Activated CD4-positive, alpha-beta T cell treated with anti-CD3 and anti-CD28 coated beads, Interleukin-2, Interleukin-6, amounts not matched to agents 100 ng/mL and 50 ng/mL, durations not matched to agents 16 hours and 8 hours (primary cell): ENCODE data around the gene WDHD1.
"Not testable (repeated sequence)": the region's sequence is repeated elsewhere in the genome, so short reads cannot be mapped to it uniquely, and the experiment has no call there.

Source experiments
- DNase-seq: peaks from one replicate; pipeline ENCODE4 v3.0.0-alpha.2; 2020

Gene WDHD1

DNA sequence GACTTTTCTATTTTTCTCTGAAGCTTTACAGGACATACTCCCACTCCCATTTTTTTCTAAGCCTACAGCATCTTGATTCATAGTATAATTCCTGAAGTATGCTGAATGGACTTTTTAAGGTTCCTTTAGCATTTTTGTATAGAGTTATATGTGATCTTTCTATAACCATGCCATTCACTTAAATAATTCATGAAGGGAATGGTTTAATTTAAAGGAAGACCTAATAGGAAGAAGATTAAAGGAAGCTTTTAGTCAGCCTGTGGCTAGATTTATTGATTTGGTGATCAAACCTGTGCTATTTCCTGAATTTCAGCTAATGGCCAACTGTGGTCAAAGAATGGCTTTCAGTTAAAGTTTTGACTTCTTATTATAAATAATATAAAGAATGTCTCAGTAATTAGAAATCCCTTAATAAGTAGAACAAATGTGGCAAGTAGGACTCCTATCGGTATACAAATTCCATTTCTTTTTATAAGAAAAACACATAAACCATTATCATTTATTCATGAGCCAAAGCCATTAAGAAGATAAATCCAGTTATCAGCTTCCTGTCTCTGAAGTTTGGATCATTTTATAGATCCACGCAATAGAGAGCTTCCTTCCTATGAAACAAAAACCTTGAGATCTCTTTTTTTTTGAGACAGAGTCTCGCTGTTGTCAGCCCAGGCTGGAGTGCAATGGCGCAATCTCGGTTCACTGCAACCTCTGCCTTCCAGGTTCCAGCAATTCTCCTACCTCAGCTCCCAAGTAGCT is 20.6 kb upstream of the WDHD1 start:
- no peak for DNase-seq

DNA sequence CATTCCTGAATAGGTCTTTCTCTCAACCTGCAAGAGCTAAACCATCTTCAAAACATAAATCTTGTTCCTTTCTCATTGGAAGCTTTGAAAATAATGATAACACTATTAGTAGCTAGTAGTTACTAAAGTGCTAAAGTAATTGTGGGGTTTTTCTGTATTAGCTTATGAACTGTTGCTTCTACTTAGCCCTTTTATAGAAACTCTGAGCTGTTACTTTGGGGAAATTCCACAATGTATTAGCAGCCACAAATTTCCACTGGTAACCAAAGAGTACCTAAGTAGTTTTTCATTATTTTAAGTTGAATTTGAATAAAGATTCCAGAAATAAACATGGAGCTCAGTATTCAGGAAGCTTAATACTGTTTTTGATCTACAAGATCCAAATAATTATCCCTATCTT is 18.2 kb upstream of the WDHD1 start:
- no peak for DNase-seq

DNA sequence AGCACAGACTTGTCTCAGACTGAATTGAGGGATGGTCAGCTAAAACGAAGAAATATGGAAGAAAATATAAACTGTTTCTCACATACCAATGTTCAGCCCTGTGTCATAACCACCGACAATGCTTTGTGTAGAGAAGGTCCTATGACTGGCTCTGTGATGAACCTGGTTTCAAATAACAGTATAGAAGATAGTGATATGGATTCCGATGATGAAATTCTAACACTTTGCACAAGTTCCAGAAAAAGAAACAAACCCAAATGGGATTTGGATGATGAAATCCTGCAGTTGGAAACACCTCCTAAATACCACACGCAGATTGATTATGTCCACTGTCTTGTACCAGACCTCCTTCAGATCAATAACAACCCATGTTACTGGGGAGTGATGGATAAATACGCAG is 16.6 kb upstream of the WDHD1 start:
- DNase-seq: no peak

DNA sequence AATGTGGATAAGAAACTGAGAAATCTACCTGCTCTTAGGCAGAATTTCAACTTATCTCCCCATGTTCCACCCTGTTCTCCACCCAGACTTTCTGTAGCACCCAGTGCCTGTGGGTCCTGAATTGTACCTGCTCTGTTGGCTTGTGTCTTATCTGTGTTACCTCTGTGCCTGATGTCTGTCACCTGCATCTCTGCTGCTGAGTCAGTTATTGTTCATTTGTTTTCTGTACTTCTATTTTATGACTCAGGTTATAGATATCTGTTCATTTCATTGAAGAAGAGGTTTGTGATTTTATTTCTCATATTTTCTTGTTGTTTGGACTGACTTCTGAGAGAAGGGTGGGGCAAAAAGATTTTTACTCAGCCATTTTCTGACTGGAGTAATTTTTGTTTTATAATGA is 11.8 kb upstream of the WDHD1 start:
- DNase-seq: no peak

DNA sequence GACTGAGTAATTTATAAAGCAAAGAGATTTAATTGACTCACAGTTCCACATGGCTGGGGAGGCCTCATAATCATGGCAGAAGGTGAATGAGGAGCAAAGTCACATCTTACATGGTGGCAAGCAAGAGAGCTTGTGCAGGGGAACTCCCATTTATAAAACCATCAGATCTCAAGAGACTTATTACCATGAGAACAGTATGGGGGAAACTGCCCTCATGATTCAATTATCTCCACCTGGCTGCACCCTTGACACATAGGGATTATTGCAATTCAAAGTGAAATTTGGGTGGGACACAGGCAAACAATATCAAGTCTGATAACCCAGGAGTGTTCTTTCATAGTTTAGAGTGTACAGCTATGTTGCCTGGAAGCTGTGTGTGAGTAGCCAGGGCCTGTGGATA is 11.1 kb upstream of the WDHD1 start:
- DNase-seq: not testable (repeated sequence)

DNA sequence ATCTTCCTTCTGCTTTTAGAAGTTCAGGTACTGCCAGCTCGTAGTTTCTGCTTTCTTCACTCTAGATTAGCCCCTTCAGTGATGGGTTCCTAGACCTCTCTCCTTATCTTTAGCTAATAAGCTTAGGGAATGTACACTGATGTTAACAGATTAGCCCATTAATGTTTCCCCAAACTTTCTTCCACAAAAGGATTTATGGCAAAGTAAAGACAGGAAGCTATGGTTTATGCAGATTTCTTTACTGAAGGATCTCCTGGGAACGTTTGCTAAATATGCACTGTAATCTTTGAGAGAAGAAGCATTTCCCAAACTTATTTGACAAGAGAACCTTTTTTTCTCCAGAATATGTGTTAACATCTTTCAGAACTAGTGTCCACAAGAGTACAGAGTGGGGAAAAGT is 4.3 kb upstream of the WDHD1 start:
- DNase-seq: no peak

DNA sequence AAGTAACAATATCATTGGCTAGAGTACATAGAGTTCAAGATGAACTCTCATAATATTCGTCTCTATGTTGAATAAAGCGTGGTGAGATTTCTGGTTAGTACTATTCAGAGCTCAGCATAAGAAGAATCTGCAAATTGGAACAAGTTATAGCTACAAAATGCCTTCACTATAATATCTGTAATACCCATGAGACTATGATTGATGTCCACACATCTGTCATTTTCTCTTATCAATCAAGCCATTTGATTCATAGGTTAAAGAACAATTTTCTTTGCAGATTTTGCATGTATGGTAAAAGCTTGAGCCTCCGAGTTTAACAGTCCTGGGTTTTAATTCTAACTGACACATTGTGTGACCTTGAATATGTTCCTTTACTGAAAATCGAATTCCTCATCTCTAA is 1.6 kb upstream of the WDHD1 start:
- no peak for DNase-seq

DNA sequence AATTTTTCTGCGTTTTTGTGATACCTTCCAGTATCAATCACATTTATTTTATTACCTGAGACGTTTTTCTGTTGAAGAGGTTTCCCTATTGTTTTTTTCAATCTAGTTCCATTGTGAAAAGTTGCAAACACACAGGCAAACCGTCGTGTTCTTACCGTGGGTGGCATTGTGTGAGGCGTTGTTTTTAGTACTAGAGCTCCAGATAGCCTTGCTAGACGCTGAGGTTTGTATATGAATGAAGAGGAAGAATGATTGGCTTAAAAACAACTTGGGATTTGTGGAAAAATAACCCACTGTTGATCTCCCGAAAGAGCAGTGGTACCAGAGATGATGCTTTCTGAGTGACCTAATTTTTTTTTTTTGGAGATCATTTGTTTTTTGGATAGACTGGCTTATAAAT is 1.2 kb upstream of the WDHD1 start:
- no peak for DNase-seq

DNA sequence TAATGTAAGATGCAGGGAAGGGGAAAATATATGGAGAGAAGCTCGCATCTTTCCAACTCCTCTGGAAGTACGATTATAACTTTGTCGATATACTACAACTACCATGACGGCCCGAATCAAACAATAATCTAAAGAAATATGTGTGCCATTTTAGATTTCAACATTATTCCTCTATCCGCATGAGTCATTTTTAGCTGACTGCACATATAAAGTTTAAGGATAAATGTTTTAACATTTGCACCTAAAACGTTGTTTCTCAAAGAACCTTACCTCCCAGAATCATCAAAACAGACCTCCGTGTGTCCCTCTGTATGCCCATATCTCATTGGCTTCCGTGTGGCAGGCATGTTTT is 482 bp downstream of the WDHD1 start:
- no peak for DNase-seq

DNA sequence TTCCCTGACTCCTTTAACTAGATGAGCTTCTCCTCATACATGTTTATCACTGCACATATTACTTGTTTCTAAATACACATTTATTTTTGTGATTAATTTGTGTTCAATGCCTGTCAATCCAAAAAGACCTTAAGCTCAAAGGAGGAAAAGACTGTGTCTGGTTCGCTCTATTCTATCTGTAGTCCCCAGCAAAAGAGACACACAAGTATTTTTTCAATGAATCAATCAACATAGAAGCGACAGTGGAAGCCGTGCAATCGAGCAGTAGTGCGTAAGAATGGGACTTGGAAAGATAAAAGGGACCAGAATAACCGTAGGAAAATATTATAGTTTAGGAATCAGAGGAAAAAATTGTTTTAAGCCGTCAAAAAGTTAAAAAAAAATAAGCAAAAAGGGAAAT is 951 bp downstream of the WDHD1 start:
- no peak for DNase-seq

DNA sequence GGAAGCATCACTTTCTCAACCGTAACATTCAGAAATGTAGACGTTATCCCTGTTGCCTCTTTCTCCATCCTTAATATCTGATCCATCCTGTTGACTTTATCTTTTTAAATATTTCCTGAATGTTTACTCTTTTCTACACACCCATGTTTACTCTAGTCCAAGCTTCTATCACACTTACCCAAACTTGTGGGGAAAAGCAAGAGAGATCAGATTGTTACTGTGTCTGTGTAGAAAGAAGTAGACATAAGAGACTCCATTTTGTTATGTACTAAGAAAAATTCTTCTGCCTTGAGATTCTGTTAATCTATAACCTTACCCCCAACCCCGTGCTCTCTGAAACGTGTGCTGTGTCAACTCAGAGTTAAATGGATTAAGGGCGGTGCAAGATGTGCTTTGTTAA is 2.5 kb downstream of the WDHD1 start:
- not testable (repeated sequence) for DNase-seq

DNA sequence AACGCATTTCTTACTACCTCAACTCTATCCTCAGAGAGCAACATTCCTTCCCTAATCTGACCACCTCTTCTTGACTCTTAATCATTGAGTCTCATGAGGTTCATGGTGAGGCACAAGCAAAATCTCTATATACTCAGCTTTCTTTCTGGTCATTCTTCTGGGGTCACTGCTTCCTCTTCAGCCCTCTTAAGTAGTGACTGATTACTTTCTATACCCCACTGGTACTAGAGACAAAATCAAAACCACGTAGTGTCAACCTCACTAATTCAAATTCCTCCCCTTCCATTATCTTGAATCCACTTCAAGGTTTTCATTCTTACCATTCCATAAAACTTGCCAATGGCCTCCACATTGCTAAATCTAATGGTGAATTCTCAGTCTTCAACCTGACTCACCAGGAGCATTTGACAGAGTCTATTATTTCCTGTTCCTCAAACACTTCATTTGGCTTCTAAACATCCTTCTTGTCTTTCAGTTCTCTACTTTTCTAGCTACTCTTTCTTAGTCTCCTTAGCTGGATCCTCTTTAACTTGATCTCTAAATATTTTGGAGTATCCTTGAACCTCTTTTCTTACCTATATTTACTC is 6.8 kb downstream of the WDHD1 start:
- DNase-seq: no peak

DNA sequence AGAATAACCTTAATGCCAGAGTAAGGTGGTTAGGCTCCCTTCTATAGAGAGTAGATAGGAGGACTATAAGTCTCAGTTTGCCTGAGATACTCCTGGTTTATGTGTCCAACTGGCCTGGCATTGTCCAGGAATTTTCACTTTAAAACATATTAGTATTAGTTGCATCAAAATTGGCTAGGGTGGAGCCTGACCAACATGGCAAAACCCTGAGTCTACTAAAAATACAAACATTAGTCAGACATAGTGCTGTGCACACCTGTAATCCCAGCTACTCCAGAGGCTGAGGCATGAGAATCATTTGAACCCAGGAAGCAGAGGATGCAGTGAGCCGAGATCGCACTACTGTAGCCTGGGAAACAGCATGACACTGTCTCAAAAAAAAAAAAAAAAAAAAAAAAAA is 11.9 kb downstream of the WDHD1 start:
- DNase-seq: no peak

DNA sequence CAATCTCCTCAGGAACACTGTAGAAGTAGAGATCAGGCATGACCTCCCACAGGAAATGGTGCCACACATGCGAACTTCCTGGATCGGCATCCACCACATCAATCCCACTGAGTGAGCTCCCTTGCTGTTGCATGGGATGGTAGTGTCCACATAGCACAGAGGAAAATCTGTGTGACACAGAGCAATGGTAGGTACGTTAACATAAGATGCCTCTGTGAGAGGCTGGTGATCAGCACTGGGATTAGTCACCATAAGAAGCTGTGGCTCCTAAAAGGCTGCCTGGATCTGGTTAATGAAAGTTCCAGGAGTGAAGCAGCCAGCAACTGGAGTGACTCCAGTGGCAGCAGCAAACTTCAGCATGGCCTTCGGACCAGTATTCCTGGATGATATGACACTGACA is 21.8 kb downstream of the WDHD1 start:
- no peak for DNase-seq

DNA sequence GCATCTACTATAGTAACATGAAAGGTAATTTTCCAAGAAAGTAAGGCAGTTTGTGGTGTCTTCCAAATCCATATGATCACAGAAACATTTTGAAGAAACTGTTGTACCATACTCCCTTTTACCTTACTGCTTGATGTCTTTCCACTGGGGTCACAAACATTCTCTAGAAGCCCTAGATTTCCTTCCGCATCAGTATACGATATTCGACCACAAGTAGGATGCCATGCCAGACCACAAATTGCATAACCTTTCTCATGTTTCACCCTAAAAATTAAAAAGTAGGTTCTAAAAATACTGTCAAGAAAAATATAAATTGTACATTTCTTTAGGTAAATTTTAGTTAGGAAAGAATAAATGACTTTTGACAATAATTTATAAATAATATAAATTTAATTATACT is 26.5 kb downstream of the WDHD1 start:
- DNase-seq: no peak

DNA sequence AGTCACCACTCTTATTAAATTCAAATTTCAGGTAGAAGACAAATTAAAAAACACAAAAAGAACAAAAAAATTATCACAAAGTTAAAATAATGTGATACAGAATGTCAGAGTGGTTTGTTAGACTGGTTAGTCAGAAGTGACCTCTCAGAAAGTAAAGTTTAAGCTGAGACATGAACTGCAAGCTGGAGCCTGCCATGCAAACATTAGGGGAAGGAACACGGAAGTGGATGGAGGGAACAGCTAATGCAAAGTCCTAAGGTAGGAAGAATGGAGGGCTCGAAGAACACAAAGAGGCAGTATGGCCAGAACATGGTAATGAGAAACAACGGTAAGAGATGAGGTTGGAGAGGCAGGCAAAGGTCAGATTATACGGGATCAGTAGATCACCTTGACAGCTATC is 41.7 kb downstream of the WDHD1 start:
- no peak for DNase-seq

DNA sequence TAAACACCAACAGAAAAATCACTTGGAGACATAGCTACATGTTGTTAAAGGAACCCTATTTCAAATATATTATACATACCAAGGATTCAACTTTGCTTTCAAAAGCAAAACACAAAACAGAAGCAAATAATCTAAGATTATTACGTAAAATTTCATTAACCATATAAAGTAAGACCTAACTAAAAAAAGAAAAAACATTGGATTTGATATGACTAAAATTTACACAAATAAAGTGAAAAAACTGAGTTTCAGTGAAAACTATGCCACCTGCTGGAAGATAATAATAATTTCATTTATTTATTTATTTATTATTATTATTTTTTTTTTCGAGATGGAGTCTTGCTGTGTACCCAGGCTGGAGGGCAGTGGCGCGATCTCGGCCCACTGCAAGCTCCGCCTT is 45.2 kb downstream of the WDHD1 start:
- no peak for DNase-seq

DNA sequence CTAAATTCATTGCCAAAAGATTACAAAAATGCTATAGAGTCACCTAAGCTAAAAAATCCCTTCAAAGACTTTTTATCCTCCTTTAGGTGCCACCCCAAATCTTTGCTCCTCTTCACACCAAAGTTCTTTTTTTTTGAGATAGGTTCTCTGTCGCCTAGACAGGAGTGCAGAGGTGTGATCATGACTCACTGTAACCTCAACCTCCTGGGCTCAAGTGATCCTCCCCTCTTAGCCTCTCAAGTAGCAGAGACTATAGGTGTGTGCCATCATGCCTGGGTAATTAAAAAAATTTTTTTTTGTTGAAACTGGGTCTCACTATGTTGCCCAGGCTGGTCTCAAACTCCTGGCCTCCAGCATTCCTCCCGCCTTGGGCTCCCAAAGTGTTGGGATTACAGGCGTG is 47.9 kb downstream of the WDHD1 start:
- DNase-seq: peak; percentile 16

DNA sequence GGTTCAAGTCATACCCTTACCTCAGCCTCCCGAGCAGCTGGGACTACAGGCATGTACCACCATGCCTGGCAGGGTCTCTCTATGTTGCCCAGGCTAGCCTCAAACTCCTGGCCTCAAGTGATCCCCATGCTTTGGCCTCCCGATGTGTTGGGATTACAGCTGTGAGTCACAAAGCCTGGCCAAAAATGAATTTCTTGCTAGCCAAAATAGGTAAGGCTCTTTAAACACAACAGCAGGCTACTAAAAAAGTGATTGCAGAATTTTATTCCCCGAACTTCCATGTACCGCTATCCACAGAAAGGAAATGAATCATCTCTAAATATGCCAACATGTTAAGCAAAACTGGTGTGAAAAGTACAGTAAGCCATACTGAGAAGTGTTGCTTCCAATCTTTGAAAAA is 50.6 kb downstream of the WDHD1 start:
- no peak for DNase-seq

DNA sequence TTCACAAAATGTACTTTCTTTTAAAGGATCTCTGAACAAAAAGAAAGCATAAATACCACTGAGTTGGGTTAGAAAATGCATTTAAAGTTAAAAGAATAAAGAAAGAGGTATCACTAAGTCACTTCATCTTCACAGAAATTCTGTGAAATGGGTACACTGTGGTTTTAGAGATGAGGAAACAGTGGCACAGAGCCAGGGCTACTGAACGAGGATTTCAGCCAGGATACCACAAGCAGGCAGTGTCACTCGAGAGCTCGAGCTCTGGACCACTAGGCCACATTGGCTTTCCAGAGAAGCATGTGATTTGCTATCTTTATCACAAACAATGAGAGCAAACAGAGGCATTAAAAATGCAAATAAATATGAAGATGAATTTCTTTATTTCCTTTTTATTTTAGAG is 51.0 kb downstream of the WDHD1 start:
- DNase-seq: peak; percentile 26

DNA sequence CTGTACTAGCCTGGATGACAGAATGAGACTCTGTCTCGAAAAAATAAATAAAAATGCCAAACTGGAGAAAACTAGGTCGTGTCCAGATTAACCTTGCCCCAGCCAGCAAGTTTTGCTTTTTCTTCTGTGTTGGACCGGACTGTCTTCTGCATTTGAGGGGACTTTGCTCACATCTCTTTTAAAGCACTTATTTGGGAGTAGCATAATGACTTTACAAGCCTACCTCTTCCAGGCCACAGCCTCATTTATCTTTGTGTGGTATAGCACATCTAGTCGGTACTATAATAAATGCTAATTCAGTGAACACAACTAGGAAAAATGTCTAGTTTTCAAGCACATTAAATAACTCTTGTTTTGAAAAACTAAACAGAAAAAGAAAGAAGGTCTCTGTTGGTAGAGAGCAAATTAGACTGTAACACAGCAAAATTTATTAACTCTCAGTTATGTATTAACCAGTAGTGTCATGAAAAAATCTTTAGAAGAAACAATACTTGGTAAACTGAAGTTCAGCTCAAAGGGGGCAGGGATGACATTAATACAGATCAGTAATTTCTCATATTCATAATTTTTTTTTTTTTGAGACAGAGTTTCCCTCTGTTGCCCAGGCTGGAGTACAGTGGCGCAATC is 52.0 kb downstream of the WDHD1 start:
- no peak for DNase-seq

DNA sequence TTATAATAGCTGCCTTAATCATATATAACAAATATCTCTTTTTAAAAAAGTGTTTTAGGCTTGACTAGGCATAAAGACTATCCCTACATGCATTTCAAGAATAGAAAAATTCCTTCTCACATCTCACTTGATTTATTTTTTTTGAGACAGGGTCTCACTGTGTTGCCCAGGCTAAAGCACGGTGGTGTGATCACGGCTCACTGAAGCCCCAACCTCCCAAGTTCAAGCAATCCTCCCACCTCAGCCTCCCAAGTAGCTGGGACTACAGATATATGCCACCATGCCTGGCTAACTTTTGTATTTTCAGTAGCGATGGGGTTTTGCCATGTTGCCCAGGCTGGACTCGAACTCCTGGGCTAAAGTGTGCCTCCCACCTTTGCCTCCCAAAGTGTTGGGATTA is 59.4 kb downstream of the WDHD1 start:
- no peak for DNase-seq

DNA sequence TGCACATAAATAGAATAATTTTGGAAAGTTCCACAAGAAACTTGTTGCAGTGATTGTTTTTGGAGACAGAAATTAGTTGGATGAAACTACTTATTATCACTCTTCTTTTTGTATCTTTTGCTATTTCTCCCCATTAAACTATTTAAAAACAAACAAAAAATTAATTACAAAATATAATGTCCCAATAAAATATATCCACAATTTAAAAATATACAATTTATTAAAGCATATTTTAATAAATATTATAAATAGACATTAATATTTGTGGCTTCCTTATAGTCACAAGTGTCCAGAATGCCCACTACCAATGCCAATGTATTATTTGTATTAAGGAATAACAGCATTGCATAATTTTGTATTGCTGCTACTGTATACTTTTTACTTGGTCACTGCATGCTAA is 71.8 kb downstream of the WDHD1 start:
- DNase-seq: no peak

DNA sequence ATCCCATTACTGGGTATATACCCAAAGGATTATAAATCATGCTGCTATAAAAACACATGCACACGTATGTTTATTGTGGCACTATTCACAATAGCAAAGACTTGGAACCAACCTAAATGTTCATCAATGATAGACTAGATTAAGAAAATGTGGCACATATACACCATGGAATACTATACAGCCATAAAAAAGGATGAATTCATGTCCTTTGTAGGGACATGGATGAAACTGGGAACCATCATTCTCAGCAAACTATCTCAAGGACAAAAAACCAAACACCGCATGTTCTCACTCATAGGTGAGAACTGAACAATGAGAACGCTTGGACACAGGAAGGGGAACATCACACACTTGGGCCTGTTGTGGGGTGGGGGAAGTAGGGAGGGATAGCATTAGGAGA is 73.3 kb downstream of the WDHD1 start:
- not testable (repeated sequence) for DNase-seq

DNA sequence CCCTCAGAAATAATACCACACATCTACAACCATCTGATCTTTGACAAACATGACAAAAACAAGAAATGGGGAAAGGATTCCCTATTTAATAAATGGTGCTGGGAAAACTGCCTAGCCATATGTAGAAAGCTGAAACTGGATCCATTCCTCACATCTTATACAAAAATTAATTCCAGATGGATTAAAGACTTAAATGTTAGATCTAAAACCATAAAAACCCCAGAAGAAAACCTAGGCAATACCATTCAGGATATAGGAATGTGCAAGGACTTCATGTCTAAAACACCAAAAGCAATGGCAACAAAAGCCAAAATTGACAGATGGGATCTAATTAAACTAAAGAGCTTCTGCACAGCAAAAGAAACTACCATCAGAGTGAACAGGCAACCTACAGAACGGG is 74.1 kb downstream of the WDHD1 start:
- not testable (repeated sequence) for DNase-seq
